A673 (cell line): ENCODE measurements around the gene ZNF23. TPM values are rescaled to one million over a fixed set of nuclear protein-coding genes. Genes with fewer than 3 reads are reported as not detected.

Experiments
- BruUV-seq: library from RNA; stranded (reverse); fragments of 400-500 nt; replicated peaks from 2 replicates; lab custom pipeline; 2021; lab: Mats Ljungman, UMichigan
- CTCF ChIA-PET: fragments of 300-600 bp; sonication (Branson Sonifier 250); formaldehyde crosslinking; loops from one replicate; lab custom pipeline; 2022; ENCODE audit warnings: antibody characterized with exemption; lab: Charles Lee
- POLR2A ChIA-PET: fragments of 300-600 bp; sonication (Branson Sonifier 250); formaldehyde crosslinking; loops from one replicate; lab custom pipeline; 2022; ENCODE audit warnings: antibody characterized with exemption; ENCODE audit not compliant: low non-redundant PET; lab: Charles Lee
- DNase-seq: peaks from one replicate; pipeline ENCODE4 v3.0.0-alpha.2; 2015; ENCODE audit warnings: low spot score
- H3K27ac ChIP-seq: fragments of 200-600 bp; sonication (generic); 2 replicates; pipeline ENCODE4 v1.5.1; 2016; ENCODE audit warnings: mixed run types, low read depth, mild to moderate bottlenecking, mixed read lengths, antibody characterized with exemption, low read length; ENCODE audit not compliant: poor library complexity, severe bottlenecking
- H3K27me3 ChIP-seq: fragments of 200-600 bp; sonication (generic); replicated peaks from 2 replicates; pipeline ENCODE4 v1.6.1; 2017; ENCODE audit warnings: mixed run types, low read depth, mild to moderate bottlenecking, mixed read lengths, antibody characterized with exemption, low read length; ENCODE audit not compliant: insufficient read depth, poor library complexity
- H3K36me3 ChIP-seq: fragments of 200-600 bp; sonication (generic); 2 replicates; pipeline ENCODE4 v1.6.1; 2016; ENCODE audit warnings: mixed run types, mild to moderate bottlenecking, mixed read lengths, antibody characterized with exemption, low read length; ENCODE audit not compliant: insufficient read depth, poor library complexity, severe bottlenecking
- H3K4me1 ChIP-seq: fragments of 200-600 bp; sonication (generic); 2 replicates; pipeline ENCODE4 v1.6.1; 2017; ENCODE audit warnings: mixed run types, mild to moderate bottlenecking, mixed read lengths, antibody characterized with exemption, low read length; ENCODE audit not compliant: insufficient read depth, poor library complexity, severe bottlenecking
- H3K4me3 ChIP-seq: fragments of 200-600 bp; sonication (generic); 2 replicates; pipeline ENCODE4 v1.5.1; 2016; ENCODE audit warnings: low read depth, mixed run types, mild to moderate bottlenecking, mixed read lengths, low read length; ENCODE audit not compliant: poor library complexity, severe bottlenecking
- H3K9me3 ChIP-seq: fragments of 200-600 bp; sonication (generic); 2 replicates; pipeline ENCODE4 v1.6.1; 2016; ENCODE audit warnings: mixed run types, low read depth, mild to moderate bottlenecking, mixed read lengths, antibody characterized with exemption, low read length; ENCODE audit not compliant: poor library complexity, severe bottlenecking
- CTCF ChIP-seq: fragments of 300-800, 200-600 bp; sonication (generic); conservative IDR thresholded peaks from 2 replicates; pipeline ENCODE4 v1.5.1; 2017; ENCODE audit warnings: low read depth, mild to moderate bottlenecking, antibody characterized with exemption, low read length, moderate library complexity, mixed read lengths
- EZH2 ChIP-seq: fragments of 200-600 bp; sonication (generic); IDR thresholded peaks from 2 replicates; pipeline ENCODE4 v1.6.1; 2017; ENCODE audit warnings: borderline replicate concordance, low read depth, mild to moderate bottlenecking, mixed read lengths, antibody characterized with exemption, low read length; ENCODE audit not compliant: poor library complexity, severe bottlenecking
- intact Hi-C: fragments of 100-400 bp; cut with micrococcal nuclease; formaldehyde crosslinking; loops from one replicate; pipeline ENCODE4 v1.10.0; 2022; ENCODE audit not compliant: unreplicated experiment
- total RNA-seq: library from RNA; stranded (reverse); gene quantifications from 2 replicates; pipeline ENCODE4 v1.2.3, GENCODE V29; 2021

The ZNF23 gene
- total RNA-seq, 1 experiment from 2014 or later = 10.2 TPM

GRCh38 chr16:71453036-71453435, 9.0 kb downstream of the ZNF23 start:
- no TSS peak for BruUV-seq

GRCh38 chr16:71449020-71449419, 13.0 kb downstream of the ZNF23 start:
- CTCF ChIA-PET = no interaction called here
- Histone ChIP-seq H3K4me3 (no peak overlapping the region), H3K9me3 (peaks cover 54% of the 10 kb centered on the region), H3K4me1 (no peaks in the 10 kb centered on the region), H3K36me3 (peaks cover 39% of the 10 kb centered on the region), H3K27me3 (no peaks in the 10 kb centered on the region), H3K27ac (no peak overlapping the region)
- intact Hi-C loops = loop anchor here (10.0 kb wide), 1 partner anchor 64 kb away; no protein-coding TSS in a partner anchor
- POLR2A ChIA-PET = no interaction called here
- DNase-seq = no peak
- no TSS peak for BruUV-seq
- TF ChIP-seq EZH2 (no peak), CTCF (no peak)

More at GRCh38 chr16:71453036-71453435, 9.0 kb downstream of the ZNF23 start:
- no peak for DNase-seq
- no peak overlapping the region for H3K27ac ChIP-seq
- CTCF ChIA-PET = no interaction called here
- H3K27me3 ChIP-seq = no peaks in the 10 kb centered on the region
- no peaks in the 10 kb centered on the region for H3K4me1 ChIP-seq
- no peak overlapping the region for H3K4me3 ChIP-seq
- intact Hi-C loops = no loop called here
- POLR2A ChIA-PET = no interaction called here
- peaks cover 35% of the 10 kb centered on the region for H3K36me3 ChIP-seq
- TF ChIP-seq EZH2 = no peak
- no peak for TF ChIP-seq CTCF
- H3K9me3 ChIP-seq = peaks cover 27% of the 10 kb centered on the region

- POLR2A ChIA-PET = no interaction called here
- BruUV-seq = no TSS peak
- intact Hi-C loops = loop anchor here (10.0 kb wide), 1 partner anchor 64 kb away; no protein-coding TSS in a partner anchor
- CTCF ChIA-PET = no interaction called here
- peaks cover 39% of the 10 kb centered on the region for H3K36me3 ChIP-seq
- DNase-seq = no peak
- TF ChIP-seq CTCF = no peak
- TF ChIP-seq EZH2 = no peak
- no peaks in the 10 kb centered on the region for H3K27me3 ChIP-seq
- peaks cover 54% of the 10 kb centered on the region for H3K9me3 ChIP-seq
- H3K4me1 ChIP-seq = no peaks in the 10 kb centered on the region
- no peak overlapping the region for H3K27ac ChIP-seq
- no peak overlapping the region for H3K4me3 ChIP-seq
These were observed 13.7 kb downstream of the ZNF23 start for GRCh38 chr16:71448274-71448866.
